Left kidney (tissue), 2 donors: ENCODE measurements around the gene SLC39A10. TPM values are rescaled to one million over a fixed set of nuclear protein-coding genes. Genes with fewer than 3 reads are reported as not detected.
A peak's percentile ranks its signal among the peaks of the same experiment; 100 is the strongest.
"Not testable (repeated sequence)": the region's sequence is repeated elsewhere in the genome, so short reads cannot be mapped to it uniquely, and the experiment has no call there.

Experiments used
- DNase-seq: peaks from one replicate; pipeline ENCODE4 v3.0.0-alpha.2; 2013
- polyA plus RNA-seq: library from polyadenylated mRNA; unstranded; fragments of 120-200 nt; gene quantifications from one replicate; pipeline ENCODE4 v1.2.1, GENCODE V29; 2013; ENCODE audit not compliant: insufficient read length

Gene SLC39A10
- polyA plus RNA-seq, 1 donor, result 92.6 TPM

GRCh38 chr2:195672674-195673073 lies 15.6 kb downstream of the SLC39A10 start:
- DNase-seq, result no peak

GRCh38 chr2:195674491-195675221 lies 17.6 kb downstream of the SLC39A10 start:
- DNase-seq, result no peak

DNA sequence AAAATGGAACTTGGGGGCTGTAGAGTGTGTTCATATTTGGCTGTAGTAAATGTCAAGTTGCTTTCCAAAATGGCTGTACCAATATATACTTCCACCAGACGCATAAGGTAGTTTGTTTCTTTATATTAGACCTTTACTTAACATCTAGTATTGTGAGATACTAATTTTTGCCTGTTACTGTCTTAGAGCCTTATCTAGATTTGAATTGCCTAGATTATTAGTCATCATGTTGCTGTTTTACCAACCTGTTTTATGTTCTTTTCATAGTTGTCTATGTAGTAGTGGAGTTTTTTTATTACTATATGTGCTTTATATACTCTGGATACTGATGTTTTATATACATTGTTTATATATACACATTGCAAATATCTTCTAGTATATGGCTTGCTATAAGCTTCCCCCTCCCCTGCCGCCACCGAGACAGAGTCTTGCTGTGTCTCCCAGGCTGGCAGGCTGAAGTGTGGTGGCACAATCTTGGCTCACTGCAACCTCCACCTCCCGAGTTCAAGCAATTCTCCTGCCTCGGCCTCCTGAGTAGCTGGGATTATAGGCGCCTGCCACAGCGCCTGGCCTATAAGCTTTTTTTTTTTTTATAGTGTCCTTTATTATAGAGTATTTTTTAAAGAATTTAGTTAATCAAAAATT lies 18.9 kb downstream of the SLC39A10 start:
- no peak for DNase-seq

- DNase-seq, result no peak
Measured at GRCh38 chr2:195677290-195677689, 20.3 kb downstream of the SLC39A10 start.

GRCh38 chr2:195677884-195678283 lies 20.9 kb downstream of the SLC39A10 start:
- no peak for DNase-seq

DNA sequence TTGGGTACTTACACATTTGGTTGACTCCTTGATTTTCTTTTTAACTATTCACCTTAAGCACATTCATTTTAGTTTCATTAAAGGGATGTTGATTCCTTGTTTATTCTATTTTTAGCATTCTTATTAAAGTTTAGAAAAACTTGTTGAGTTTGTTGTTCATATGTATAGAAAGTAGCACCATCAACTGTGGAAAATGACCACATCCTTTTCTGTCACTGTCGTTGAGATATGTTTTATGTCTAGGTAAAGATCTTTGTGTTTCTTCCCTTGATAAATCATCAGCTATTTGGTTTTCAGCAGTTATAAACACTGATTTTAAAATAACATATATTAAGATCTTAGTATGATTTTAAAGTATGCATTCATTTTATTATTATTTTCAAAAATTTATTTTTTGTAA lies 25.1 kb downstream of the SLC39A10 start:
- no peak for DNase-seq

DNA sequence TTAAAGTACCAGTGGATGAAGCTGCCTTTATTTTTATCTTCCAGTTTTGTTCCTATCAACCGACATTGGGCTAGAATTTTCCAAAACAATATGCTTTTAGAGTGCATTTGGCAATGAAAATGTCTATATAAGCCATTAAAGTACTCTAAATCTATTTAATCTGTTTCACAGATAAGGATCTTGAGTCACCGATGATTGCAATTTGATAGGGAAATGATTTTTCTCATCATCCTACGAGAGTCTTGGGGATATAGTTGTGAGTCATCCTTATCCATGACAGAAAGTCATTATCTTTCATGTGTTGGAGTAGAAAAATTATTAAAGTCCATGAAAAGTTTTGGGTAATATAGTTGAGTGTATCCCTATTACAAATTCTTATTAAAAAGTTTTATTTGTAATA lies 26.1 kb downstream of the SLC39A10 start:
- no peak for DNase-seq

- no peak for DNase-seq
Measured at GRCh38 chr2:195686564-195686963, 29.5 kb downstream of the SLC39A10 start.

- peak; percentile 30 for DNase-seq
Measured at GRCh38 chr2:195687320-195688086, 30.5 kb downstream of the SLC39A10 start.

DNA sequence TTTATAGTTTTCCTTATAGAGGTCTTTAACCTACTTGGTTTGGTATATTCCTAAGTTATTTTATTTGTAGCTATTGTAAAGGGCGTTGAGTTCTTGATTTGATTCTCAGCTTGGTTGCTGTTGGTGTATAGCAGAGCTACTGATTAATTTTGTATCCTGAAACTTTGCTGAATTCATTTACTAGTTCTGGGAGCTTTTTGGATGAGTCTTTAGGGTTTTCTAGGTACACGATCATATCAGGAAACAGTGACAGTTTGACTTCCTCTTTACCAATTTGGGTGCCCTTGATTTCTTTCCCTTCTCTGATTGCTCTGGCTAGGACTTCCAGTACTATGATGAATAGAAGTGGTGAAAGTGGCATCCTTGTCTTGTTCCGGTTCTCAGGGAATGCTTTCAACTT lies 35.5 kb downstream of the SLC39A10 start:
- DNase-seq, result not testable (repeated sequence)

DNA sequence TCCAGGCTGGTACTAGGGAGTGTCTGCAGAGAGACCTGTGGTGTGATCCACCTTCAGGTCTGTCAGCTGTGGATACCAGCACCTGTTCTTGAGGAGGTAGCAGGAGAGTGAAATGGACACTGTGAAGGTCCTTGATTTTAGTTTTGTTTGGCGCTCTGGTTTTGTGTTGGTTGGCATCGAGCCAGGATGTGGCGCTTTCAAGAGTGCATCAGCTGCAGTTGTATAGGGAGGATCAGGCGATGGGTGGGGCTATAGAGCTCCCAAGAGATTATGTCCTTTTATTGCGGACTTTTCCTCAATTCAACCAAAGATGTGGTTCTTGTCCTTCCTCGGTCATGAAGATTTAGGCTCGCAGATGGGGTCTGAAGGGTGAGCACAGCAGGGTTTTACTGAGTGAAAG lies 37.5 kb downstream of the SLC39A10 start:
- no peak for DNase-seq

GRCh38 chr2:195695002-195695631 lies 38.1 kb downstream of the SLC39A10 start:
- no peak for DNase-seq

DNA sequence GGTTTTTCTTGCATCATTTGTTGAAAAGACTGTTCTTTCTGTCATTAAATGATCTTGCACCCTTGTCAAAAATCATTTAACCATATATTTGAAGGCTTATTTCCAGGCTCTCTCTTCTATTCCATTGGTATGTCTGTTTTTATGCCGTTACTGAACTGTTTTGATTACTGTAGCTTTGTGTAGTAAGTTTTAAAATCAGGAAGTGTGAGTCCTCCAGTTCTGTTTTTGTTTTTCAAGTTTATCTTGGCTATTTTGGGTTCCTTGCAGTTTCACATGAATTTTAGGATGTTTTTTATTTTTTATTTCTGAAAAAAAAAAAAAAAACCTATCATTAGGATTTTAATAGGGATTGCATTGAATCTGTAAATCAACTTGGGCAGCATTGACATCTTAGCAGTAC lies 39.0 kb downstream of the SLC39A10 start:
- no peak for DNase-seq

DNA sequence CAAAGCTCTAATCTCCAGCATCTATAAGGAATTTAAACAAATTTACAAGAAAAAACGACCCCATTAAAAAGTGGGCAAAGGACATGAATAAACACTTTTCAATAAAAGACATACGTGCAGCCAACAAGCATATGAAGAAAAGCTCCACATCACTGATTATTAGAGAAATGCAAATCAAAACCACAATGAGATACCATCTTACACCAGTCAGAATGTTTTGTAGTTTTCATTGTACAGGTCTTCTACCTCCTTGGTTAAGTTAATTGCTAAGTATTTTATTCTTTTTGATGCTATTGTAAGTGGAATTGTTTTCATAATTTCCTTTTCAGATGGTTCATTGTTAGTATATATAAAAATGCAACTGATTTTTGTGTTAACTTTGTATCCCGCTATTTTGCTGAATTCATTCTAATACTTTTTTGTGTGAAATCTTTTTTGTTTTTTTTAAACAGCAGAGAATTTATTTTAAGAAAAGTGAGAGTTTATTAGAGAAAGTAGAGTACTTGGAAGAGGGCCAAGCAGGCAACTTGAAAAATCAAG lies 40.7 kb downstream of the SLC39A10 start:
- DNase-seq, result no peak

- no peak for DNase-seq
Measured at GRCh38 chr2:195700480-195700879, 43.5 kb downstream of the SLC39A10 start.

GRCh38 chr2:195706161-195706900 lies 49.3 kb downstream of the SLC39A10 start:
- DNase-seq, result no peak

DNA sequence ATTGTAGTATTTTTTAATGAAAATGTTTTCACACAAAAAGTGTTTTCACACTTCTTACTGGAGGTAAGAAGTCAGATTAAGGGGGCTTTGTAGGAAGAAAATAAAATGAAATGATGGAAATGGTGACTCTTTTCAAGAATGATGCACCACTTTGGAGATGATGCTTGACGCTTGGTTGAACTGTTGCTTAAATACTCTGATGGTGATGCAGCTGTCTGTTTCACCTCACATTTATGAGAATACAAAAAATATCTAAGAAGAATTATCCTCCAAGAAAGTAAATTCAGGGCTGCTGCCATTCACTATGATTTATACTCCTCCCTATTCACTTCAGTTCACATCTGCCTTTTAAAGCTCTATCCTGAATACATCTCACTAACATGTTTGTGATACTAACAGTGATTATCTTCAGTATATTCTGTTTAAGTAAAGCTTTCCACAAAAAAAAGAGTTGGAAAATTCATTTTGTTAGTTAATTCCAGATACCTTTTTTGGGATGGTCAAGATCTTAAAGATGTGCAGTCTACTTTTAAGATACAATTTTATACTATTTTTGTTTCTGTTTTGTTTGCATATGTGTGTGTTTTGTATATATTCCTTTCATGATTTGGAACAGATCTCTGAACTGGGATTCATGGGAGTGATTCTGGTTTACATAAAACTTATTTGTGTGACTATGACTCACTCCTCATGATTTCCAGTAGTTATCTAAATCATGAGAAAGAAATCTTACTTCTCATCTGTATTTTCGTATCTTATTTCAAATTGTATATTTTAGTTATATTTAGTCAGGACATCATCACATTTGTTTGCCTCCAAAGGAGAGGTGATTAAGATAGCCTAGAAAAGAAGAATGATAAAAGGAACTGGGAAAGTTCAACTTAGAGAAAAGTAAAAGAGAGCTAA lies 53.1 kb downstream of the SLC39A10 start:
- DNase-seq, result no peak

DNA sequence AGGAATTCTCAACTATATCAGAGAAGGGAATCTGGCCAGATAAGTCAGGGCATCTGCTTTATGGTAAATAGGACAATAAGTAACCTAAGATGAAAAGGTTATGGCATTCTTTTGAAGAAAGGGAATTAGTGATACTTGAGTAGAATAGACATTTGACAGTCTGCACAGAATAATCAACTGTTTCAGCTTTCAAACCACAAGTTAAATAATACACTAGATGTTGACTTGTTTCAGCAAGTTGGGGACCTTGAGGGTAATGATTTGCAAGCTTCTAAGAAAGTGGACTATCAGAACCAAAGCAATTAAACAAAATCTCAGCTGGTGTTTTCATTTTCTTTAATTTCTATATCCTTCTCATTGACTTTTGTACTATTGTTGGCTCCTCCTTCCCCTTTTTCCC lies 54.5 kb downstream of the SLC39A10 start:
- DNase-seq, result no peak

DNA sequence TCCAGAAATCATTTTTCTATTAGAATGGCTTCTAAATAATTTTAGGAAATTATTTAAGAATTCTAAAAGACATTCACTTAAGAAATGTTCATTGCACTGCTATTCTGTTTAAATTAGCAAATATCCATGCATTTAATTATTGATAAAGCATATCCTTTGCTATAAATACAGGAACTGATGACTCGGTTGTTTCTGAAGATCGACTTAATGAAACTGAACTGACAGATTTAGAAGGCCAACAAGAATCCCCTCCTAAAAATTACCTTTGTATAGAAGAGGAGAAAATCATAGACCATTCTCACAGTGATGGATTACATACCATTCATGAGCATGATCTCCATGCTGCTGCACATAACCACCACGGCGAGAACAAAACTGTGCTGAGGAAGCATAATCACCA lies 59.4 kb downstream of the SLC39A10 start:
- DNase-seq, result no peak

DNA sequence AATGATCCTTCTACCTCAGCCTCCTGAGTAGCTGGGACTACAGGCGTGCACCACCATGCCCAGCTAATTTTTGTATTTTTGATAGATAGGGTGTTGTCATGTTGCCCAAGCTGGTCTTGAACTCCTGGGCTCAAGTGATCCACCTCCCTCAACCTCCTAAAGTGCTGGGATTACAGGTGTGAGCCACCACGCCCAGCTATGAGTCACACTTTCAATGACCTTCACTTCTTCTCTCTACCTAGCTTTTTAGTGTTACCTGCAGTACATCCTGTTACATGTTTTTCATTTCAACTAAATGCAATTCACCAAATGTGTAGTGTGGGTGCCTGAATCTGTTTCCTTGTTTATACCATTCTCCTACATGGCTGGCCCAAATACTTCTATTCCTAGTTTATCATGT lies 64.0 kb downstream of the SLC39A10 start:
- no peak for DNase-seq

DNA sequence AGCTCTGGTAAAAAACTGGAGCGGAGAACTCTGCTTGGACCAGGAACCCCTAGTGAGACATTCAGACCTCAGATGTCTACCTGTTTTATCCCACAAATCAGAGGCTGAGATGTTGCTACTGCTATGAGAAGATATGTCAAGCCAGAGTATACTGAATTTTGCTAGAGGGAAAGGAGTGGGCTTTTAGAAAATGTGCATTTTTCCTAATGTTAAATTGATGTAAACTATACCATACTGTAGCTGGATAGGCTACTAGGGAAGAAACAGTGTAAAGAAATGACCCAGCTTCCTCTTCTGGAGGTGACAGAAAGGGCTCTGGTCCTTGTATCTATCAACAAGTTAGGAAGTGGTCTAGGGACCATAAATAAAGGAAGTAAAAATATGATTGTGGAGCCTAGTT lies 65.0 kb downstream of the SLC39A10 start:
- DNase-seq, result no peak
